GM12878 (cell line): ENCODE measurements around the gene SP3. TPM values are rescaled to one million over a fixed set of nuclear protein-coding genes. Genes with fewer than 3 reads are reported as not detected.
A peak's percentile ranks its signal among the peaks of the same experiment; 100 is the strongest.

Source experiments
- CHD2 ChIP-seq: IDR thresholded peaks from 2 replicates; pipeline ENCODE4 v1.6.1; 2011; ENCODE audit warnings: low read depth, low read length, improper control_type of control experiment, borderline replicate concordance
- CREB1 ChIP-seq: IDR thresholded peaks from 2 replicates; pipeline ENCODE4 v1.6.1; 2012; ENCODE audit warnings: low read depth, mild to moderate bottlenecking, inconsistent platforms
- EP300 ChIP-seq, 2 experiments: fragments of 150-350 bp in 1 of 2; IDR thresholded peaks; 2 replicates each; pipeline ENCODE4 v1.6.1; 2011 to 2012; ENCODE audit warnings: low read depth in 2 of 2, low read length in 2 of 2, borderline replicate concordance in 1 of 2, improper control_type of control experiment in 1 of 2, inconsistent platforms in 1 of 2; ENCODE audit not compliant: control insufficient read depth in 1 of 2
- HDGF ChIP-seq: fragments of 450-650 bp; IDR thresholded peaks from 2 replicates; pipeline ENCODE4 v1.6.1; 2016; ENCODE audit warnings: antibody characterized with exemption
- JUNB ChIP-seq: IDR thresholded peaks from 2 replicates; pipeline ENCODE4 v1.6.1; 2016; ENCODE audit warnings: antibody characterized with exemption, mild to moderate bottlenecking
- KLF5 ChIP-seq: fragments of 450-650 bp; IDR thresholded peaks from 2 replicates; pipeline ENCODE4 v1.6.1; 2014; ENCODE audit warnings: mild to moderate bottlenecking; ENCODE audit not compliant: partially characterized antibody
- MEF2A ChIP-seq: IDR thresholded peaks from 2 replicates; pipeline ENCODE4 v1.6.1; 2011; ENCODE audit warnings: low read depth, mild to moderate bottlenecking, low read length, moderate library complexity; ENCODE audit not compliant: insufficient read depth
- MTA2 ChIP-seq: fragments of 450-650 bp; IDR thresholded peaks from 2 replicates; pipeline ENCODE4 v1.6.1; 2016; ENCODE audit warnings: low read depth, mild to moderate bottlenecking, moderate library complexity
- MTA3 ChIP-seq: IDR thresholded peaks from 2 replicates; pipeline ENCODE4 v1.6.1; 2012; ENCODE audit warnings: low read length, inconsistent platforms, borderline replicate concordance
- NFYA ChIP-seq: IDR thresholded peaks from 2 replicates; pipeline ENCODE4 v1.6.1; 2011; ENCODE audit warnings: low read depth, mild to moderate bottlenecking, low read length, improper control_type of control experiment, borderline replicate concordance
- PAX5 ChIP-seq: IDR thresholded peaks from 2 replicates; pipeline ENCODE4 v1.6.1; 2011; ENCODE audit warnings: low read depth, low read length, borderline replicate concordance
- RAD51 ChIP-seq: fragments of 450-650 bp; IDR thresholded peaks from 2 replicates; pipeline ENCODE4 v1.6.1; 2016; ENCODE audit warnings: moderate library complexity, mild to moderate bottlenecking, inconsistent platforms
- TCF12 ChIP-seq: IDR thresholded peaks from 2 replicates; pipeline ENCODE4 v1.6.1; 2011; ENCODE audit warnings: low read depth, mild to moderate bottlenecking, low read length
- WRNIP1 ChIP-seq: IDR thresholded peaks from 2 replicates; pipeline ENCODE4 v1.6.1; 2011; ENCODE audit warnings: low read depth, low read length, improper control_type of control experiment, borderline replicate concordance
- ZNF24 ChIP-seq: fragments of 450-650 bp; IDR thresholded peaks from 2 replicates; pipeline ENCODE4 v1.6.1; 2017; ENCODE audit warnings: antibody characterized with exemption, mild to moderate bottlenecking
- polyA plus RNA-seq, 11 experiments: library from polyadenylated mRNA; depleted of rRNA in 4 of 11; unstranded in 6 of 11; stranded (reverse) in 5 of 11; fragments of >200 nt; fragmentation: Nextera tagmentation in 4 of 11; fragmentation: Illumina TruSeq in 1 of 11; extraction: Ambion mirVana in 4 of 11; extraction: Trizol in 1 of 11; gene quantifications; 1 replicate in 1 of 11; 2 replicates in 10 of 11; pipeline versions ENCODE4 v1.2.1 to v1.2.3, GENCODE V29; 2011 to 2016; ENCODE audit warnings: inconsistent platforms in 2 of 11, missing spikeins in 2 of 11, low read depth in 1 of 11
- total RNA-seq, 4 experiments: library from RNA; depleted of rRNA in 3 of 4; stranded (reverse); fragments of >200 nt in 3 of 4; fragmentation: Illumina TruSeq in 1 of 4; extraction: Trizol in 1 of 4; gene quantifications; 2 replicates each; pipeline versions ENCODE4 v1.2.1 to v1.2.3, GENCODE V29; 2013 to 2021
- TF ChIP-seq, protein P1 (sequence below): IDR thresholded peaks from 2 replicates; pipeline ENCODE4 v1.6.1; 2012; ENCODE audit warnings: improper control_type of control experiment, low read depth, low read length; ENCODE audit not compliant: insufficient replicate concordance
- TF ChIP-seq, protein P2 (sequence below): IDR thresholded peaks from 2 replicates; pipeline ENCODE4 v1.6.1; 2012; ENCODE audit warnings: mild to moderate bottlenecking, low read depth, low read length
- TF ChIP-seq, protein P3 (sequence below): fragments of 450-650 bp; formaldehyde crosslinking; IDR thresholded peaks from 2 replicates; pipeline ENCODE4 v1.4.0; 2020; ENCODE audit warnings: mild to moderate bottlenecking, moderate library complexity

SP3 gene
- total and polyA plus RNA-seq, 10 of the 15 experiments (the other 5 are each of a cell fraction or from before 2014, with no cell fraction given): 9.9 to 87.6 (median 52.4) TPM

DNA sequence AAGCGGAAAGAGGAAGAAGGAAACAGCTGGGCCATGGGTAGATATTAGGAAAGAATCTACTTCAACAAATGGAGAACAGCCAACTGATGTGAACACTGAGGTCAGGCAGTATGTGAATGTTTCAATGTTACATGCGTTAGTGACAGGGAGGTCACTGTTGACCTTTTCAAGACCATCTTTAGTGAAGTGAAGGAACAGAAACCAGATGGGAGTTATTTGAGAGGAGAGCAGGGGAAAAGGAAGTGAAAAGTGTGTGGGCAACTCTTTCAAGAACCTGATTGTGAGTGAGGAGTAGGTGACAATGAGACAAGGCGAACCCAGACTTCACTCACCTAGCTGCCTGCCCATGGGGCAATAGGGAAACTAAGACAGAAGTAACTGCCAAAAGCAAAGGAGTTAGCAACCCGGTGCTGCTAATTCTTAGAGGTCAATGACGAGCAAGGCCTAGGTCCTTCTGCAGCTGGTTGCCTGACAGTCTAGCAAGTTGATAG, 67.0 kb downstream of the SP3 start (continued):
- TF ChIP-seq, protein P1, sequence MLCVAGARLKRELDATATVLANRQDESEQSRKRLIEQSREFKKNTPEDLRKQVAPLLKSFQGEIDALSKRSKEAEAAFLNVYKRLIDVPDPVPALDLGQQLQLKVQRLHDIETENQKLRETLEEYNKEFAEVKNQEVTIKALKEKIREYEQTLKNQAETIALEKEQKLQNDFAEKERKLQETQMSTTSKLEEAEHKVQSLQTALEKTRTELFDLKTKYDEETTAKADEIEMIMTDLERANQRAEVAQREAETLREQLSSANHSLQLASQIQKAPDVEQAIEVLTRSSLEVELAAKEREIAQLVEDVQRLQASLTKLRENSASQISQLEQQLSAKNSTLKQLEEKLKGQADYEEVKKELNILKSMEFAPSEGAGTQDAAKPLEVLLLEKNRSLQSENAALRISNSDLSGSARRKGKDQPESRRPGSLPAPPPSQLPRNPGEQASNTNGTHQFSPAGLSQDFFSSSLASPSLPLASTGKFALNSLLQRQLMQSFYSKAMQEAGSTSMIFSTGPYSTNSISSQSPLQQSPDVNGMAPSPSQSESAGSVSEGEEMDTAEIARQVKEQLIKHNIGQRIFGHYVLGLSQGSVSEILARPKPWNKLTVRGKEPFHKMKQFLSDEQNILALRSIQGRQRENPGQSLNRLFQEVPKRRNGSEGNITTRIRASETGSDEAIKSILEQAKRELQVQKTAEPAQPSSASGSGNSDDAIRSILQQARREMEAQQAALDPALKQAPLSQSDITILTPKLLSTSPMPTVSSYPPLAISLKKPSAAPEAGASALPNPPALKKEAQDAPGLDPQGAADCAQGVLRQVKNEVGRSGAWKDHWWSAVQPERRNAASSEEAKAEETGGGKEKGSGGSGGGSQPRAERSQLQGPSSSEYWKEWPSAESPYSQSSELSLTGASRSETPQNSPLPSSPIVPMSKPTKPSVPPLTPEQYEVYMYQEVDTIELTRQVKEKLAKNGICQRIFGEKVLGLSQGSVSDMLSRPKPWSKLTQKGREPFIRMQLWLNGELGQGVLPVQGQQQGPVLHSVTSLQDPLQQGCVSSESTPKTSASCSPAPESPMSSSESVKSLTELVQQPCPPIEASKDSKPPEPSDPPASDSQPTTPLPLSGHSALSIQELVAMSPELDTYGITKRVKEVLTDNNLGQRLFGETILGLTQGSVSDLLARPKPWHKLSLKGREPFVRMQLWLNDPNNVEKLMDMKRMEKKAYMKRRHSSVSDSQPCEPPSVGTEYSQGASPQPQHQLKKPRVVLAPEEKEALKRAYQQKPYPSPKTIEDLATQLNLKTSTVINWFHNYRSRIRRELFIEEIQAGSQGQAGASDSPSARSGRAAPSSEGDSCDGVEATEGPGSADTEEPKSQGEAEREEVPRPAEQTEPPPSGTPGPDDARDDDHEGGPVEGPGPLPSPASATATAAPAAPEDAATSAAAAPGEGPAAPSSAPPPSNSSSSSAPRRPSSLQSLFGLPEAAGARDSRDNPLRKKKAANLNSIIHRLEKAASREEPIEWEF: peak; percentile 26
- TF ChIP-seq TCF12: 0 out of 2 replicates have a peak, but pooled peaks have one; percentile 30
- no peak for TF ChIP-seq MEF2A
- TF ChIP-seq, protein P2, sequence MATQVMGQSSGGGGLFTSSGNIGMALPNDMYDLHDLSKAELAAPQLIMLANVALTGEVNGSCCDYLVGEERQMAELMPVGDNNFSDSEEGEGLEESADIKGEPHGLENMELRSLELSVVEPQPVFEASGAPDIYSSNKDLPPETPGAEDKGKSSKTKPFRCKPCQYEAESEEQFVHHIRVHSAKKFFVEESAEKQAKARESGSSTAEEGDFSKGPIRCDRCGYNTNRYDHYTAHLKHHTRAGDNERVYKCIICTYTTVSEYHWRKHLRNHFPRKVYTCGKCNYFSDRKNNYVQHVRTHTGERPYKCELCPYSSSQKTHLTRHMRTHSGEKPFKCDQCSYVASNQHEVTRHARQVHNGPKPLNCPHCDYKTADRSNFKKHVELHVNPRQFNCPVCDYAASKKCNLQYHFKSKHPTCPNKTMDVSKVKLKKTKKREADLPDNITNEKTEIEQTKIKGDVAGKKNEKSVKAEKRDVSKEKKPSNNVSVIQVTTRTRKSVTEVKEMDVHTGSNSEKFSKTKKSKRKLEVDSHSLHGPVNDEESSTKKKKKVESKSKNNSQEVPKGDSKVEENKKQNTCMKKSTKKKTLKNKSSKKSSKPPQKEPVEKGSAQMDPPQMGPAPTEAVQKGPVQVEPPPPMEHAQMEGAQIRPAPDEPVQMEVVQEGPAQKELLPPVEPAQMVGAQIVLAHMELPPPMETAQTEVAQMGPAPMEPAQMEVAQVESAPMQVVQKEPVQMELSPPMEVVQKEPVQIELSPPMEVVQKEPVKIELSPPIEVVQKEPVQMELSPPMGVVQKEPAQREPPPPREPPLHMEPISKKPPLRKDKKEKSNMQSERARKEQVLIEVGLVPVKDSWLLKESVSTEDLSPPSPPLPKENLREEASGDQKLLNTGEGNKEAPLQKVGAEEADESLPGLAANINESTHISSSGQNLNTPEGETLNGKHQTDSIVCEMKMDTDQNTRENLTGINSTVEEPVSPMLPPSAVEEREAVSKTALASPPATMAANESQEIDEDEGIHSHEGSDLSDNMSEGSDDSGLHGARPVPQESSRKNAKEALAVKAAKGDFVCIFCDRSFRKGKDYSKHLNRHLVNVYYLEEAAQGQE: no peak
- TF ChIP-seq MTA3: 0 out of 2 replicates have a peak, but pooled peaks have one; percentile 2
- peak; percentile 57 to 94; a peak in 3 of 4 replicates for TF ChIP-seq EP300 (IDR thresholded peaks at IDR 0.05; ENCODE audit: borderline replicate concordance in 1 of 2, control insufficient read depth in 1 of 2, low read depth in 2 of 2, low read length in 2 of 2)
- no peak for TF ChIP-seq NFYA
- TF ChIP-seq, protein P3, sequence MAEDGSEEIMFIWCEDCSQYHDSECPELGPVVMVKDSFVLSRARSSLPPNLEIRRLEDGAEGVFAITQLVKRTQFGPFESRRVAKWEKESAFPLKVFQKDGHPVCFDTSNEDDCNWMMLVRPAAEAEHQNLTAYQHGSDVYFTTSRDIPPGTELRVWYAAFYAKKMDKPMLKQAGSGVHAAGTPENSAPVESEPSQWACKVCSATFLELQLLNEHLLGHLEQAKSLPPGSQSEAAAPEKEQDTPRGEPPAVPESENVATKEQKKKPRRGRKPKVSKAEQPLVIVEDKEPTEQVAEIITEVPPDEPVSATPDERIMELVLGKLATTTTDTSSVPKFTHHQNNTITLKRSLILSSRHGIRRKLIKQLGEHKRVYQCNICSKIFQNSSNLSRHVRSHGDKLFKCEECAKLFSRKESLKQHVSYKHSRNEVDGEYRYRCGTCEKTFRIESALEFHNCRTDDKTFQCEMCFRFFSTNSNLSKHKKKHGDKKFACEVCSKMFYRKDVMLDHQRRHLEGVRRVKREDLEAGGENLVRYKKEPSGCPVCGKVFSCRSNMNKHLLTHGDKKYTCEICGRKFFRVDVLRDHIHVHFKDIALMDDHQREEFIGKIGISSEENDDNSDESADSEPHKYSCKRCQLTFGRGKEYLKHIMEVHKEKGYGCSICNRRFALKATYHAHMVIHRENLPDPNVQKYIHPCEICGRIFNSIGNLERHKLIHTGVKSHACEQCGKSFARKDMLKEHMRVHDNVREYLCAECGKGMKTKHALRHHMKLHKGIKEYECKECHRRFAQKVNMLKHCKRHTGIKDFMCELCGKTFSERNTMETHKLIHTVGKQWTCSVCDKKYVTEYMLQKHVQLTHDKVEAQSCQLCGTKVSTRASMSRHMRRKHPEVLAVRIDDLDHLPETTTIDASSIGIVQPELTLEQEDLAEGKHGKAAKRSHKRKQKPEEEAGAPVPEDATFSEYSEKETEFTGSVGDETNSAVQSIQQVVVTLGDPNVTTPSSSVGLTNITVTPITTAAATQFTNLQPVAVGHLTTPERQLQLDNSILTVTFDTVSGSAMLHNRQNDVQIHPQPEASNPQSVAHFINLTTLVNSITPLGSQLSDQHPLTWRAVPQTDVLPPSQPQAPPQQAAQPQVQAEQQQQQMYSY (CRISPR knock-in tag): no peak
- TF ChIP-seq RAD51: no peak
- TF ChIP-seq CREB1: peak; percentile 57
- TF ChIP-seq JUNB: no peak
- TF ChIP-seq CHD2: 0 out of 2 replicates have a peak, but pooled peaks have one; percentile 54
- TF ChIP-seq KLF5: no peak
- peak; percentile 66; the same call in 1 of the 2 replicates for TF ChIP-seq PAX5
- no peak for TF ChIP-seq ZNF24
- TF ChIP-seq HDGF: peak; percentile 58
- TF ChIP-seq MTA2: peak; percentile 88
- no peak for TF ChIP-seq WRNIP1
